Transverse colon (tissue), 4 donors: Measurements from ENCODE around the gene RLF.

Experiments
- CTCF ChIP-seq, 5 experiments: fragments of 200-600 bp in 3 of 5; fragments of 450-650 bp in 2 of 5; sonication (generic) in 3 of 5; IDR thresholded peaks; 1 replicate in 2 of 5; 2 replicates in 3 of 5; pipeline ENCODE4 v1.5.1; 2016 to 2017; ENCODE audit warnings: antibody characterized with exemption in 5 of 5, inconsistent platforms in 3 of 5, mild to moderate bottlenecking in 2 of 5, moderate library complexity in 1 of 5
- EP300 ChIP-seq: sonication (generic); formaldehyde crosslinking; IDR thresholded peaks from one replicate; pipeline ENCODE4 v1.6.1; 2017; ENCODE audit warnings: antibody characterized with exemption, low read depth
- POLR2A ChIP-seq: fragments of 450-650 bp; IDR thresholded peaks from one replicate; pipeline ENCODE4 v1.6.1; 2016; ENCODE audit warnings: antibody characterized with exemption, mild to moderate bottlenecking, moderate library complexity
- POLR2AphosphoS5 ChIP-seq, 3 donors: sonication (generic); formaldehyde crosslinking; IDR thresholded peaks; one replicate each; pipeline ENCODE4 v1.6.1; 2016; ENCODE audit warnings: antibody characterized with exemption in 3 of 3

GRCh38 chr1:40267767-40268187 lies 106.6 kb downstream of the RLF start:
- TF ChIP-seq CTCF (IDR thresholded peaks at IDR 0.05) = no peak
- no peak for TF ChIP-seq POLR2A
- peak in 2 of 3 donors; percentile 7 to 11 for TF ChIP-seq POLR2AphosphoS5 (IDR thresholded peaks at IDR 0.05)
- TF ChIP-seq EP300 = no peak
